SK-N-SH (cell line): ENCODE measurements around the gene SLAIN2. TPM values are rescaled to one million over a fixed set of nuclear protein-coding genes. Genes with fewer than 3 reads are reported as not detected.

Experiments used
- CTCF ChIA-PET: fragments of 300-600, 350-600 bp; formaldehyde crosslinking; extraction: SDS; loops from one replicate; lab custom pipeline; 2021; lab: Yijun Ruan, JAX
- POLR2A ChIA-PET: fragments of 350-600 bp; sonication (Branson Sonifier 250); formaldehyde crosslinking; extraction: SDS; loops from one replicate; lab custom pipeline; 2020; ENCODE audit warnings: antibody characterized with exemption, inconsistent platforms; lab: Yijun Ruan, JAX
- DNase-seq: peaks from one replicate; pipeline ENCODE4 v3.0.0; 2012
- H2AFZ ChIP-seq: fragments of 200-600 bp; sonication (generic); 2 replicates; pipeline ENCODE4 v1.8.1; 2016; ENCODE audit warnings: antibody characterized with exemption, mild to moderate bottlenecking, low read depth
- H3F3A ChIP-seq: fragments of 200-600 bp; sonication (generic); replicated peaks from 2 replicates; pipeline ENCODE3; 2016; ENCODE audit warnings: antibody characterized with exemption, mild to moderate bottlenecking; ENCODE audit not compliant: insufficient read depth
- H3K27ac ChIP-seq, 2 experiments: fragments of 200-500 bp in 1 of 2; fragments of 200-600 bp in 1 of 2; sonication (Bioruptor generic) in 1 of 2; sonication (generic), shearing (Covaris generic) in 1 of 2; 2 replicates each; pipeline versions ENCODE4 v1.5.1 to v1.6.1; 2014 to 2016; ENCODE audit warnings: low read depth in 2 of 2, inconsistent platforms in 1 of 2, low read length in 1 of 2, mild to moderate bottlenecking in 1 of 2, mixed read lengths in 1 of 2
- H3K27me3 ChIP-seq: fragments of 200-600 bp; sonication (generic), shearing (Covaris generic); 2 replicates; pipeline ENCODE4 v1.6.1; 2016; ENCODE audit warnings: mixed run types; ENCODE audit not compliant: insufficient read depth
- H3K36me3 ChIP-seq, 2 experiments: fragments of 200-500 bp in 1 of 2; fragments of 200-600 bp in 1 of 2; sonication (Bioruptor generic) in 1 of 2; sonication (generic) in 1 of 2; replicated peaks in 1 of 2; 2 replicates each; pipeline versions ENCODE3 to v1.5.1; 2014 to 2016; ENCODE audit warnings: low read length in 1 of 2, mild to moderate bottlenecking in 1 of 2; ENCODE audit not compliant: insufficient read depth in 2 of 2, control insufficient read depth in 1 of 2
- H3K4me1 ChIP-seq, 2 experiments: fragments of 200-500 bp in 1 of 2; fragments of 200-600 bp in 1 of 2; sonication (Bioruptor generic) in 1 of 2; sonication (generic), shearing (Covaris generic) in 1 of 2; 2 replicates each; pipeline versions ENCODE4 v1.5.1 to v1.6.1; 2014 to 2016; ENCODE audit warnings: low read depth in 1 of 2, low read length in 1 of 2, mixed run types in 1 of 2; ENCODE audit not compliant: insufficient read depth in 2 of 2, control insufficient read depth in 1 of 2
- H3K4me2 ChIP-seq: fragments of 200-600 bp; sonication (generic), shearing (Covaris generic); 2 replicates; pipeline ENCODE4 v1.6.1; 2017; ENCODE audit warnings: mixed run types
- H3K4me3 ChIP-seq, 2 experiments: fragments of 200-500 bp in 1 of 2; fragments of 200-600 bp in 1 of 2; sonication (Bioruptor generic) in 1 of 2; sonication (generic), shearing (Covaris generic) in 1 of 2; 2 replicates each; pipeline versions ENCODE4 v1.5.1 to v1.8.1; 2014 to 2016; ENCODE audit warnings: low read depth in 2 of 2, inconsistent platforms in 1 of 2, low read length in 1 of 2, mild to moderate bottlenecking in 1 of 2, mixed read lengths in 1 of 2, moderate library complexity in 1 of 2
- H3K79me2 ChIP-seq: fragments of 200-600 bp; sonication (generic); 2 replicates; pipeline ENCODE4 v1.8.1; 2017; ENCODE audit warnings: mild to moderate bottlenecking; ENCODE audit not compliant: insufficient read depth
- H3K9ac ChIP-seq: fragments of 200-600 bp; sonication (generic); 2 replicates; pipeline ENCODE4 v1.6.1; 2017; ENCODE audit warnings: mixed run types
- H3K9me2 ChIP-seq: fragments of 200-600 bp; sonication (generic); 2 replicates; pipeline ENCODE4 v1.6.1; 2017; ENCODE audit warnings: mixed run types
- H3K9me3 ChIP-seq: fragments of 200-600 bp; sonication (generic); 2 replicates; pipeline ENCODE4 v1.6.1; 2017; ENCODE audit warnings: mixed run types, mild to moderate bottlenecking, moderate library complexity
- H4K20me1 ChIP-seq: fragments of 200-600 bp; sonication (generic); 2 replicates; pipeline ENCODE4 v1.6.1; 2017; ENCODE audit warnings: mild to moderate bottlenecking, mixed run types; ENCODE audit not compliant: insufficient read depth
- ELF1 ChIP-seq: IDR thresholded peaks from 2 replicates; pipeline ENCODE4 v1.4.0; 2012
- FOXJ3 ChIP-seq: sonication (generic); formaldehyde crosslinking; IDR thresholded peaks from 2 replicates; pipeline ENCODE4 v1.5.1; 2020; ENCODE audit warnings: mild to moderate bottlenecking, missing genetic modification reagents
- FOXM1 ChIP-seq: IDR thresholded peaks from 2 replicates; pipeline ENCODE4 v1.4.0; 2012; ENCODE audit warnings: low read depth, mild to moderate bottlenecking
- GABPA ChIP-seq: IDR thresholded peaks from 2 replicates; pipeline ENCODE4 v1.4.0; 2012; ENCODE audit warnings: low read depth, mild to moderate bottlenecking
- JUND ChIP-seq: IDR thresholded peaks from 2 replicates; pipeline ENCODE4 v1.4.0; 2012
- NRF1 ChIP-seq: IDR thresholded peaks from 2 replicates; pipeline ENCODE4 v1.6.1; 2012; ENCODE audit warnings: low read depth, mild to moderate bottlenecking, low read length
- POLR2AphosphoS5 ChIP-seq: IDR thresholded peaks from 2 replicates; pipeline ENCODE4 v1.6.1; 2012; ENCODE audit warnings: low read depth, low read length
- RAD21 ChIP-seq: IDR thresholded peaks from 2 replicates; pipeline ENCODE4 v1.6.1; 2012; ENCODE audit warnings: mild to moderate bottlenecking, low read length
- TCF12 ChIP-seq: IDR thresholded peaks from 2 replicates; pipeline ENCODE4 v1.4.0; 2012
- YY1 ChIP-seq: IDR thresholded peaks from 2 replicates; pipeline ENCODE4 v1.4.0; 2012; ENCODE audit warnings: low read depth, mild to moderate bottlenecking
- WGBS: methylation state at CpG from one replicate; pipeline ENCODE4 v1.1.6; 2017; ENCODE audit warnings: low lambda C conversion rate; 5-methylcytosine and 5-hydroxymethylcytosine counted together
- polyA plus RNA-seq, 3 experiments: library from polyadenylated mRNA; depleted of rRNA; stranded (reverse); fragments of >200 nt; gene quantifications; 2 replicates each; pipeline ENCODE4 v1.2.3, GENCODE V29; 2012
- TF ChIP-seq, protein P1 (sequence below): fragments of 200-600 bp; sonication (generic); IDR thresholded peaks from 2 replicates; pipeline ENCODE4 v1.6.1; 2017; ENCODE audit warnings: antibody characterized with exemption, mild to moderate bottlenecking, moderate library complexity
- TF ChIP-seq, protein P2 (sequence below): IDR thresholded peaks from 2 replicates; pipeline ENCODE4 v1.4.0; 2012; ENCODE audit warnings: low read depth
- TF ChIP-seq, protein P3 (sequence below): IDR thresholded peaks from 2 replicates; pipeline ENCODE4 v1.6.1; 2012; ENCODE audit warnings: mild to moderate bottlenecking, low read depth, low read length, moderate library complexity
- TF ChIP-seq, protein P4 (sequence below): IDR thresholded peaks from 2 replicates; pipeline ENCODE4; 2012
- TF ChIP-seq, protein P5 (sequence below): fragments of 150-350 bp; IDR thresholded peaks from 2 replicates; pipeline ENCODE4 v1.6.1; 2016; ENCODE audit warnings: mild to moderate bottlenecking, low read depth, low read length

Gene SLAIN2
- polyA plus RNA-seq, 1 of the 3 experiments (the other 2 are of a cell fraction): 17.0 TPM

DNA sequence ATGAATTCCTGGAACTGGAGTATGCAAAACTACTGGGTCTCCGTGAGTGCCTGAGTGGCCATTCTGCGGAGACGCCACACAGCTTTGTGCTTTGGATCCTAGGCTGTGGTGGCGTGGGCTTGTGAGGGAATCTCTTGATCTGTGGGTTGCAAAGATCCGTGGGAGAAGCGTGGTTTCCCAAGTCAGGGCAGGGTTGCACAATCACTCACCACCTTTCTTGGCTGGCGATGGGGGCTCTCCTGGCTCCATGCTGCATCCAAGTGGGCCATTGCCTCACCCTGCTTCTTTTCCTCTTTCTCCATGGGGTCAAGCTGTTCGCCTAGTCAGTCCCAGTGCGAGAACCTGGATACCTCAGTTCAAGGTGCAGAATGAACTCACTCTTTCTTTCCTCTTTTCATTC is 62.5 kb downstream of the SLAIN2 start (continued):
- TF ChIP-seq, protein P1, sequence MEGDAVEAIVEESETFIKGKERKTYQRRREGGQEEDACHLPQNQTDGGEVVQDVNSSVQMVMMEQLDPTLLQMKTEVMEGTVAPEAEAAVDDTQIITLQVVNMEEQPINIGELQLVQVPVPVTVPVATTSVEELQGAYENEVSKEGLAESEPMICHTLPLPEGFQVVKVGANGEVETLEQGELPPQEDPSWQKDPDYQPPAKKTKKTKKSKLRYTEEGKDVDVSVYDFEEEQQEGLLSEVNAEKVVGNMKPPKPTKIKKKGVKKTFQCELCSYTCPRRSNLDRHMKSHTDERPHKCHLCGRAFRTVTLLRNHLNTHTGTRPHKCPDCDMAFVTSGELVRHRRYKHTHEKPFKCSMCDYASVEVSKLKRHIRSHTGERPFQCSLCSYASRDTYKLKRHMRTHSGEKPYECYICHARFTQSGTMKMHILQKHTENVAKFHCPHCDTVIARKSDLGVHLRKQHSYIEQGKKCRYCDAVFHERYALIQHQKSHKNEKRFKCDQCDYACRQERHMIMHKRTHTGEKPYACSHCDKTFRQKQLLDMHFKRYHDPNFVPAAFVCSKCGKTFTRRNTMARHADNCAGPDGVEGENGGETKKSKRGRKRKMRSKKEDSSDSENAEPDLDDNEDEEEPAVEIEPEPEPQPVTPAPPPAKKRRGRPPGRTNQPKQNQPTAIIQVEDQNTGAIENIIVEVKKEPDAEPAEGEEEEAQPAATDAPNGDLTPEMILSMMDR: no peak
- TF ChIP-seq, protein P2, sequence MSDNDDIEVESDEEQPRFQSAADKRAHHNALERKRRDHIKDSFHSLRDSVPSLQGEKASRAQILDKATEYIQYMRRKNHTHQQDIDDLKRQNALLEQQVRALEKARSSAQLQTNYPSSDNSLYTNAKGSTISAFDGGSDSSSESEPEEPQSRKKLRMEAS: no peak
- TF ChIP-seq JUND (no peak), RAD21 (no peak), GABPA (no peak)
- TF ChIP-seq, all 33 proteins: peak for 0

DNA sequence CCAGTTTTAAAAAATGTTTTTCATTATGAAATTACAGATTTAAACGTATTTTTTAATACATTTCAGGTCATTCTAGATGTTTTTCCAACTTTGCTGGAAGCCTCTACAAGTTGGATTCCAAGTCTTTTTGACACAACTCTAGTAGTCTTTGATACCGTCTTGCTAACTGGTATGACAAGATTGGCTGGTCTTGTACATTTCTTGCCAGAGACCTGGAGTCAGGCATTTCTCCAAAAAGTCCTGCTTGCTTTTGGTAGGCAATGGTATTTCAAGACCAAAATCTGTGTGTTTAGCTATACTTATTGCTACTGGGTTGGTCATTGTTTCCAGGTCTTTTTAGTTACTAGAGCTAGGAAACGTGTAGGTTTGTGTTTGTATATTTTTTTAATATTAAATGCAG is 64.6 kb downstream of the SLAIN2 start:
- no peak overlapping the region for H3K4me2 ChIP-seq
- H3K9me2 ChIP-seq: no peaks in the 10 kb centered on the region
- H3F3A ChIP-seq: no peaks in the 10 kb centered on the region
- H3K9ac ChIP-seq: no peak overlapping the region
- 91% methylated on average over 3 of the region's 3 CpGs for WGBS
- no peaks in the 10 kb centered on the region for H4K20me1 ChIP-seq
- POLR2A ChIA-PET: no interaction called here
- H3K4me3 ChIP-seq: no peak overlapping the region
- CTCF ChIA-PET: no interaction called here
- TF ChIP-seq, protein P2: no peak
- TF ChIP-seq, protein P3, sequence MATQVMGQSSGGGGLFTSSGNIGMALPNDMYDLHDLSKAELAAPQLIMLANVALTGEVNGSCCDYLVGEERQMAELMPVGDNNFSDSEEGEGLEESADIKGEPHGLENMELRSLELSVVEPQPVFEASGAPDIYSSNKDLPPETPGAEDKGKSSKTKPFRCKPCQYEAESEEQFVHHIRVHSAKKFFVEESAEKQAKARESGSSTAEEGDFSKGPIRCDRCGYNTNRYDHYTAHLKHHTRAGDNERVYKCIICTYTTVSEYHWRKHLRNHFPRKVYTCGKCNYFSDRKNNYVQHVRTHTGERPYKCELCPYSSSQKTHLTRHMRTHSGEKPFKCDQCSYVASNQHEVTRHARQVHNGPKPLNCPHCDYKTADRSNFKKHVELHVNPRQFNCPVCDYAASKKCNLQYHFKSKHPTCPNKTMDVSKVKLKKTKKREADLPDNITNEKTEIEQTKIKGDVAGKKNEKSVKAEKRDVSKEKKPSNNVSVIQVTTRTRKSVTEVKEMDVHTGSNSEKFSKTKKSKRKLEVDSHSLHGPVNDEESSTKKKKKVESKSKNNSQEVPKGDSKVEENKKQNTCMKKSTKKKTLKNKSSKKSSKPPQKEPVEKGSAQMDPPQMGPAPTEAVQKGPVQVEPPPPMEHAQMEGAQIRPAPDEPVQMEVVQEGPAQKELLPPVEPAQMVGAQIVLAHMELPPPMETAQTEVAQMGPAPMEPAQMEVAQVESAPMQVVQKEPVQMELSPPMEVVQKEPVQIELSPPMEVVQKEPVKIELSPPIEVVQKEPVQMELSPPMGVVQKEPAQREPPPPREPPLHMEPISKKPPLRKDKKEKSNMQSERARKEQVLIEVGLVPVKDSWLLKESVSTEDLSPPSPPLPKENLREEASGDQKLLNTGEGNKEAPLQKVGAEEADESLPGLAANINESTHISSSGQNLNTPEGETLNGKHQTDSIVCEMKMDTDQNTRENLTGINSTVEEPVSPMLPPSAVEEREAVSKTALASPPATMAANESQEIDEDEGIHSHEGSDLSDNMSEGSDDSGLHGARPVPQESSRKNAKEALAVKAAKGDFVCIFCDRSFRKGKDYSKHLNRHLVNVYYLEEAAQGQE: no peak
- TF ChIP-seq YY1 (no peak), ELF1 (no peak), NRF1 (no peak), FOXJ3 (CRISPR knock-in tag) (no peak), TCF12 (no peak), POLR2AphosphoS5 (no peak), FOXM1 (no peak)
- TF ChIP-seq, protein P4, sequence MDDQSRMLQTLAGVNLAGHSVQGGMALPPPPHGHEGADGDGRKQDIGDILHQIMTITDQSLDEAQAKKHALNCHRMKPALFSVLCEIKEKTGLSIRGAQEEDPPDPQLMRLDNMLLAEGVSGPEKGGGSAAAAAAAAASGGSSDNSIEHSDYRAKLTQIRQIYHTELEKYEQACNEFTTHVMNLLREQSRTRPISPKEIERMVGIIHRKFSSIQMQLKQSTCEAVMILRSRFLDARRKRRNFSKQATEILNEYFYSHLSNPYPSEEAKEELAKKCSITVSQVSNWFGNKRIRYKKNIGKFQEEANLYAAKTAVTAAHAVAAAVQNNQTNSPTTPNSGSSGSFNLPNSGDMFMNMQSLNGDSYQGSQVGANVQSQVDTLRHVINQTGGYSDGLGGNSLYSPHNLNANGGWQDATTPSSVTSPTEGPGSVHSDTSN: no peak
- TF ChIP-seq, protein P5, sequence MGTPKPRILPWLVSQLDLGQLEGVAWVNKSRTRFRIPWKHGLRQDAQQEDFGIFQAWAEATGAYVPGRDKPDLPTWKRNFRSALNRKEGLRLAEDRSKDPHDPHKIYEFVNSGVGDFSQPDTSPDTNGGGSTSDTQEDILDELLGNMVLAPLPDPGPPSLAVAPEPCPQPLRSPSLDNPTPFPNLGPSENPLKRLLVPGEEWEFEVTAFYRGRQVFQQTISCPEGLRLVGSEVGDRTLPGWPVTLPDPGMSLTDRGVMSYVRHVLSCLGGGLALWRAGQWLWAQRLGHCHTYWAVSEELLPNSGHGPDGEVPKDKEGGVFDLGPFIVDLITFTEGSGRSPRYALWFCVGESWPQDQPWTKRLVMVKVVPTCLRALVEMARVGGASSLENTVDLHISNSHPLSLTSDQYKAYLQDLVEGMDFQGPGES: no peak
- H3K4me1 ChIP-seq: no peaks in the 10 kb centered on the region
- no peak overlapping the region for H3K27ac ChIP-seq
- peaks cover 0 to 42% of the 10 kb centered on the region in 2 experiments for H3K36me3 ChIP-seq
- peaks cover 28% of the 10 kb centered on the region for H3K79me2 ChIP-seq
- no peaks in the 10 kb centered on the region for H3K9me3 ChIP-seq
- no peaks in the 10 kb centered on the region for H3K27me3 ChIP-seq
- DNase-seq: no peak
- H2AFZ ChIP-seq: no peak overlapping the region
